ENCODE data around the gene KCNMB1.

KCNMB1 gene

GRCh38 chr5:170393235-170393634 is 4.1 kb upstream of the KCNMB1 start:
- DNase-seq (ENCODE audit: low read depth), result no peak
- TF ChIP-seq CTCF (IDR thresholded peaks at IDR 0.05; ENCODE audit: low read depth, low read length, missing control alignments), result no peak
- H3K4me3 ChIP-seq (ENCODE audit: low read depth, low read length), result no peak overlapping the region

GRCh38 chr5:170390472-170390871 is 1.3 kb upstream of the KCNMB1 start:
- DNase-seq (ENCODE audit: low read depth), result no peak

GRCh38 chr5:170389550-170389892 is 354 bp upstream of the KCNMB1 start:
- no peak for TF ChIP-seq CTCF (IDR thresholded peaks at IDR 0.05; ENCODE audit: low read depth, low read length, missing control alignments)
- DNase-seq (ENCODE audit: low read depth), result no peak
- H3K4me3 ChIP-seq (ENCODE audit: low read depth, low read length), result no peak overlapping the region

More at GRCh38 chr5:170390472-170390871, 1.3 kb upstream of the KCNMB1 start:
- TF ChIP-seq CTCF (IDR thresholded peaks at IDR 0.05; ENCODE audit: low read depth, low read length, missing control alignments), result no peak
- no peak overlapping the region for H3K4me3 ChIP-seq (ENCODE audit: low read depth, low read length)

- no peak overlapping the region for H3K4me3 ChIP-seq (ENCODE audit: low read depth, low read length)
- DNase-seq (ENCODE audit: low read depth), result no peak
- no peak for TF ChIP-seq CTCF (IDR thresholded peaks at IDR 0.05; ENCODE audit: low read depth, low read length, missing control alignments)
Measured at GRCh38 chr5:170387775-170388639, 1.2 kb downstream of the KCNMB1 start.

- no peak for DNase-seq (ENCODE audit: low read depth)
- no peak overlapping the region for H3K4me3 ChIP-seq (ENCODE audit: low read depth, low read length)
- no peak for TF ChIP-seq CTCF (IDR thresholded peaks at IDR 0.05; ENCODE audit: low read depth, low read length, missing control alignments)
Measured at GRCh38 chr5:170386743-170387395, 2.3 kb downstream of the KCNMB1 start.

GRCh38 chr5:170383227-170383626 is 5.9 kb downstream of the KCNMB1 start:
- H3K4me3 ChIP-seq (ENCODE audit: low read depth, low read length), result no peak overlapping the region
- TF ChIP-seq CTCF (IDR thresholded peaks at IDR 0.05; ENCODE audit: low read depth, low read length, missing control alignments), result no peak
- DNase-seq (ENCODE audit: low read depth), result no peak
